ENCODE results near the gene C15orf40.

Gene C15orf40

GRCh38 chr15:82952158-82953081 lies 59.0 kb downstream of the C15orf40 start, which contains the start of gene HOMER2:
TSS of gene HOMER2 (minus strand) at chr15:82952720. CDS start at chr15:82952535, 185 bp downstream.
- no peak for TF ChIP-seq ZFX (IDR thresholded peaks at IDR 0.05; ENCODE audit: borderline replicate concordance)
- TF ChIP-seq CTCF (IDR thresholded peaks at IDR 0.05), result no peak
- peak within 1 kb of the TSS; percentile 61 for H3K27ac ChIP-seq

- peak overlapping the region; percentile 61 for H3K27ac ChIP-seq
- TF ChIP-seq CTCF (IDR thresholded peaks at IDR 0.05) (no peak), ZFX (IDR thresholded peaks at IDR 0.05; ENCODE audit: borderline replicate concordance) (no peak)
Observed at GRCh38 chr15:82951472-82952157, 59.8 kb downstream of the C15orf40 start.

- no peak for TF ChIP-seq ZFX (IDR thresholded peaks at IDR 0.05; ENCODE audit: borderline replicate concordance)
- TF ChIP-seq CTCF (IDR thresholded peaks at IDR 0.05), result no peak
- no peak overlapping the region for H3K27ac ChIP-seq
Observed at GRCh38 chr15:82950746-82951370, 60.6 kb downstream of the C15orf40 start.

GRCh38 chr15:82950295-82950694 lies 61.1 kb downstream of the C15orf40 start:
- TF ChIP-seq ZFX (IDR thresholded peaks at IDR 0.05; ENCODE audit: borderline replicate concordance) (no peak), CTCF (IDR thresholded peaks at IDR 0.05) (no peak)
- H3K27ac ChIP-seq, result no peak overlapping the region

GRCh38 chr15:82946155-82946701 lies 65.2 kb downstream of the C15orf40 start:
- TF ChIP-seq ZFX (IDR thresholded peaks at IDR 0.05; ENCODE audit: borderline replicate concordance) (no peak), CTCF (IDR thresholded peaks at IDR 0.05) (no peak)
- H3K27ac ChIP-seq, result no peak overlapping the region

GRCh38 chr15:82945326-82945725 lies 66.1 kb downstream of the C15orf40 start:
- TF ChIP-seq CTCF (IDR thresholded peaks at IDR 0.05), result no peak
- no peak for TF ChIP-seq ZFX (IDR thresholded peaks at IDR 0.05; ENCODE audit: borderline replicate concordance)
- H3K27ac ChIP-seq, result no peak overlapping the region
